HG03432 (cell line): Measurements from ENCODE around the gene CENPV.
"Not testable (repeated sequence)": the region's sequence is repeated elsewhere in the genome, so short reads cannot be mapped to it uniquely, and the experiment has no call there.

Experiments used
- ATAC-seq: cut with Tn5 transposase; IDR thresholded peaks from one replicate; pipeline ENCODE4 v1.9.1; 2021; ENCODE audit warnings: mild to moderate bottlenecking, moderate library complexity; ENCODE audit not compliant: unreplicated experiment

Gene CENPV

DNA sequence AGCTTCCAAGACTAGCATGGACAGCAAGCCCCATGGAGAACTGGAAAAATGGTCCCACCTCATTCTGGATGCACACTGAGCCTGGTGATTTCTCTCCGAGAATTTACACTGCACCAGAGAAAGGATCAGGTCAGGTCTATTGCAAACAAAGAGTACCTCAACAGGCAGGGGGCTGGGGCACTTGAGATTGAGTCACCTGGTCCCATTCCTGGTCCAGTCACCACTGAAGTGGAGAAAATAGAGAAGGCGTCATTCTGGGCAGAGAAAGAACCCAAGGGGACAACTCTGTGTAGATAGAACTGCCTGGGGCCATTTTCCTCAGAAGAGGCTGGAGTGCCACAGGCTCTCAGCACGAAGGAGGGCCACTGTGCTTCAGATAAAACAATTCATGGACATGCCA lies 38.4 kb downstream of the CENPV start:
- no peak for ATAC-seq

DNA sequence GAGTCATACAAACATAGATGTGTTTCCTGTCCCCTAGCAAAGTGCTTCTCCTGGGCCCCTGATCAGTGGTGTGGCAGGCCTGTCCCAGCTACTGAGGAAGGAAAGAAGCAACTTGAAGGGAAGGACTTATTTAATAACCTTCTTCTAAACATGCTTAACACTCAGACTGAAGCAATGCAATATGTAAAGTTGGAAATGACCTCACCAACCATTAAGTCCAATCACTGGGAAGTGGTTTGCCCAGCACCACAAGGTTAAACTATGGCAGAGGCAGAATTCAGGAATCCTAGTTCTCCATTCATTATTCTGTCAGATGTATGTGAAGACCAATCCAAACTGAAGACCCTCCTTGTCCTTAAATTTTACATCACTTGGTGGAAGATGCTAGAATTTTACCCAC lies 39.1 kb downstream of the CENPV start:
- no peak for ATAC-seq

DNA sequence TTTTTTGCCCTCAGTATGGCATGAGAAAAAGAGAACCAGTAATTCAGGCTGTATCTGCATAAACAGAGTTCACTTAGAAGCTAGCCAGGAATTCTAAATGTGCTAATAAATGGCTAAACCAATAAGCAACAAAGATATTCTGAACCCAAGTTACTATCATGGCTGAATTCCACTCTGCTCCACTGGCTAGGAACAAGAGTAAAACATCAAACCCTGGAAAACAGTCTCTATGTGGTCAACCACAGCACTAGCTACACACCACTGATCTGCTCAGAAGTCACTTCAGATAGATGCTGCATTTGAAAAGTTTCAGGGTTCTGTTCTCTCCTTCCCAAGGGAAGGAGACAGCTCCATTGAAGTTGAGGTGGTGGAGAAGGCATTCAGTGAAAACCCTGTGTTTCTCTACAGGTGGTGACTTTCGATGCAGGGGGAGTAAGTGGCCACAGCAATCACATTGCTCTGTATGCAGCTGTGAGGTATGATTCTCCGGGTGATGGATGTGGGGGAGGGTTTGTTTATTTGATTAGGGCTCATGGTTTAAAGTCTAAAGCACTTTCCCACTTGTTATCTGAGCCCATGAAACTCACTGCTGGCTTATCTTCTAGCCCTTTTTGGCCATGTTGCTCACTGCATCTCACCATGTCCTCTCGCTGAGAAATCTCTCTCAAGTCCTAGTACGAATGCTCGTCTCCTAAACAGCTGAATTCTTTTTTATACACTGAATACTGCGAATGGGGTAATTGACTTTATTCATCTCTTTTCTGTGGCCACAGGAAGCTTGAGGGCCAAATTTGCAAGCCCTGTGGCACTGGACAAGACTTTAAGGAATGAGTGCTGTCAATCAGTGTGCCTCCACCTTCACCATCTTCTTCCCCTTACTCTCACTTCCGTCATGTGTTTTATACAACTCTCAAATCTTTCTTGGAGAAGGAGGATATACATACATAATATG lies 39.9 kb downstream of the CENPV start:
- no peak for ATAC-seq

DNA sequence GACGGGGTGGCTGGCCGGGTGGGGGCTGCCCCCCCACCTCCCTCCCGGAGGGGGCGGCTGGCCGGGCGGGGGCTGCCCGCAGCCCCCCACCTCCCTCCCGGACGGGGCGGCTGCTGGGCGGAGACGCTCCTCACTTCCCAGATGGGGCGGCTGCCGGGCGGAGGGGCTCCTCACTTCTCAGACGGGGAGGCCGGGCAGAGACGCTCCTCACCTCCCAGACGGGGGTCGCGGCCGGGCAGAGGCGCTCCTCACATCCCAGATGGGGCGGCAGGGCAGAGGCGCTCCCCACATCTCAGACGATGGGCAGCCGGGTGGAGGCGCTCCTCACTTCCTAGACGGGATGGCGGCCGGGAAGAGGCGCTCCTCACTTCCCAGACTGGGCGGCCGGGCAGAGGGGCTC lies 41.2 kb downstream of the CENPV start:
- ATAC-seq, result not testable (repeated sequence)

DNA sequence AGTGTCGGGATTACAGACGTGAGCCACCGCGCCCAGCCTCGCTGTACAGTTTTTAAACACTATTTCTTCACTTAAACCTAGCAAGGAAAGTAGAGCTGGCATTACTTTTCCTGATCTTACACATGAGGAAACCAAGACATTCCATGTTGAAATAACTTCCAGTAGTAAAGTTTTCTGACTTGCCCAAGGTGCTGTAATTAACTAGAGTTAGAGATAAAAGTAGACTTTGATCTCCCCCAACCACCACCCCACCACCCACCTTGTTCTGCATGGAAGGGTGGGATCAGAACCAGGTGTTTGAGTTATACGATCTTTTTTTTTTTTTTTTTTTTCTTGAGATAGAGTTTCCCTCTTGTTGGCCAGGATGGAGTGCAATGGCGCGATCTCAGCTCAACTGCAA lies 47.1 kb downstream of the CENPV start:
- no peak for ATAC-seq

DNA sequence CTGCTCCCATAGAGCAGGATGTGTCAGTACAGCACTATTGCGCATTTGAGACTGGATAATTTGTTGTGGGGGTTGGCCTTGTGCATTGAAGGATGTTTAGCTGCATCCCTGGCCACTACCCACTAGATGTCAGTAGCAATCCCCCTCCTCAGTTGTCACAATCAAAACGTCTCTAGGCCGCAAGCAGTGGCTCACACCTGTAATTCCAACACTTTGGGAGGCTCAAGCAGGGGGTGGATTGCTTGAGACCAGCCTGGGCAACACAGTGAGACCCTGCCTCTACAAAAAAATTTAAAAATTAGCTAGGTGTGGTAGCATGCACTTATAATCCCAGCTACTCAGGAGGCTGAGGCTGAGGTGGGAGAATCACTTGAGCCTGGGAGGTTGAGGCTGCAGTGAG lies 48.4 kb downstream of the CENPV start:
- no peak for ATAC-seq

DNA sequence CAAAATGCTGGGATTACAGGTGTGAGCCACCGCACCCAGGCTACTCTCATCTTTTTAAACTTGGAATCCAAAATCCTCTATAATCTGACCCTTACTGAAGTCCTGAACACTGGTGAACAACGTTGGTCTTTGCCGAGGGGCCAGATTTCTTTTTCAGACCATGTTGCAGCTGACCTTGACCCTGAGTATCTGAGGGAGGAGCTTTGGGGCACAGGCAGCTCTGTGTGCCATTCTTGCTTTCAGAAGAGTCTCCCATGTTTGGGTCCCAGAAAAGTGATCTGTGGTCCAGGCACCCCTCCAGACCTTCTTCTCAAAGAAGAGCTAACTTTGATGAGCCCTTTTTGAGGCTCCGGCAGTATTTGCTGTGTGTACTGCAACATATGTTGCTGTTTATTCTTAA lies 50.4 kb downstream of the CENPV start:
- no peak for ATAC-seq

DNA sequence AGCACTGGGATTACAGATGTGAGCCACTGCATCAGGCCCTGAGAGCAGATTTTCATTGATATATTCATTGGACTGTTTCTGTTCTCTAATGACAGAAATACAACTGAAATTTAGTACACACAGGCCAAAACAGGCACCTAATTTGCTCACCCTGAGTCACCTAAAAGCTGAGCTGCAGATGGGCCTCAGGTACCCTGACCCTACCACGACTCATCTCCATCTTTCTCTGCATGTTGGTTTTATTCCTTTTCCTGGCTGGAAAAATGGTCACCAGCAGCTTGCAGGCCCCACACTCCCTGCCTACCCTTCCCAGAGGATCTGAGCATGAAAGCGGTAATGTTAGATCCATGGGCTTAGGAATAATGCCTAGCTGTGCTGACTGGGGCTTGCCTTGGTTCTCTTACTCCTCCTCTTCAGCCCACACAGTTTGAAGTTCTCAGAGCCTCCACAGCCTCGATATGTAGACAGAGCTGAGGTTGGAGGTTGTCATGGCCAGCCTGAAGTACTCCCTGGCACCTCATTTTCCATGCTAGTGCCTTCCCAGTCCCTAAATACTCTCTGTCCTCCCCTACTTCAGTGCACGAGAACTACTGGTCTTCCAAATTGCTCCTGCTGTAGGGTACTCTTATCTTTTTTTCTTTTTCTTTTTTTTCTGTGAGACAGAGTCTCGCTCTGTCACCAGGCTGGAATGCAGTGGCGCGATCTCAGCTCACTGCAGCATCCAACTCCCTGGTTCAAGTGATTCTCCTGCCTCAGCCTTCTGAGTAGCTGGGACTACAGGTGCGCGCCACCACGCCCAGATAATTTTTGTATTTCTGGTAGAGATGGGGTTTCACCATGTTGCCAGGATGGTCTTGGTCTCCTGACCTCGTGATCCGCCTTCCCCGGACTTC lies 51.1 kb downstream of the CENPV start:
- no peak for ATAC-seq

DNA sequence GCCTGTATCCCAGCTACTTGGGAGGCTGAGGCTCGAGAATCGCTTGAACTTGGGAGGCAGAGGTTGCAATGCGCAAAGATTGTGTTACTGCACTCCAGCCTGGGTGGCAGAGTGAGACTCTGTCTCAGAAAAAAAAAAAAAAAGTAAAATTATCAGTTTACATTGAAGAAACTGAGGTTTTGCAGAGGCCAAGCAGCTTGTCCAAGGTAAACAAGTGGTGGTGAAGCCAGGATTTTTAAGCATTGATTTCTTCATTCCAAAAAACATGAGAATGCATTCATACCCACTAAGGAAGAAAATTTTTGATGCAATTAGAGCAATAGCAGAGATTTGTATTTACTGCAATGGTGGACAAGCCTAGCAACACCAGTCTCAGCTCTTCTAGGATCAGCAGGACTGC lies 52.7 kb downstream of the CENPV start:
- no peak for ATAC-seq

DNA sequence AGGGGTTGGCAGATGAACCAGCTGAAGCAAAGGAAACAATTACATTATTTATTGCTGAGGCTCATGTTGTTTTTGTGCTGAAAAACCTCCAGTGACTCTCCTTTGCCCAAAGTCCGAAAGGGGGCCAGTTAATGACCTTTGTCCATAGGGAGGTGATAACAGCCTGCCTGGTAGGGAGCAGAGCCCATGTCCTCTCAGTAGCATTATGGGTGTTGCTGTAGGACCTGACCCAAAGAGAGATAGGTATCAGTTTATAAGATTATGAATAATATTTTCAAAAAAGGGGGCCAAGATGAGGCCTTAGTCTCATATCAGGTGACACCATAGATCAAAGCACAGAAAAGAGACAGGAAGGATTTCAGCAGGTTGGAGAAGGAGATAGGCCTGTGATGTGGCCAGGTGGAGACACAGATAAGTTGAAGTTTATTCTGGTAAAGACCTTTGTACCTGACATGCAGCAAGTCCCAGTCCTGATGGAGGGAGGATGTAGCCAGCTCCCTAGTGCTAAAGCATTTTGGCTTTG lies 55.1 kb downstream of the CENPV start:
- no peak for ATAC-seq

DNA sequence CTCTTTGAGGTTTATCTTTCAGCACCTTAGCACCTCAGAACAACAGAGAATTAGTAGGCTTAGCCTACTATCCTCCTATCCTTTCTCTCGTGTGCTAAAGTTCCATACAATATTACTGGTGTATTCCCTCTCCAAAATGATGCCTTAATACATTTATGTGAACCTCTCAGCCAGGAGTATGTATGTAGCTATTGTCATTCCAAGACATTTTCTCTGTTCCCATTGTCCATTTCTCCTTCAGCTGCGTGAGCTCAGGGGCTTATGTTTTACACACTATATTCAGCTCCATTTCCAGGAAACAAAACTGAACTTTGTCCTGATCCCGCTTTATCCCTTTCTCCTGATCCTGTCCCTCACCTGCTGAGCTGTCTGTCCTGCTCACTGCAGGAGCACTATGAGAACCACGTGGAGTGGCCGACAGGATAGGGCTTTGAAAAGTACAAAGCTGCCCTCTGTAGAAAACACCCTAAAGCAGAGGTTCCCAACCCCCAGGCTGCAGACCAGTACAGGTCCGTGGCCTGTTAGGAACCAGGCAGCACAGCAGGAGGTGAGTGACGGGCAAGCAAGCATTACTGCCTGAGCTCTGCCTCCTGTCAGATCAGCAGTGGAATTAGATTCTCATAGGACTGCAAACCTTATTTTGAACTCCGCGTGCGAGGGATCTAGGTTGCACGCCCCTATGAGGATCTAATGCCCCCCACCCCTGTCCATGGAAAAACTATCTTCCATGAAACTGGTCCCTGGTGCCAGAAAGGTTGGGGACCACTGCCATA lies 55.7 kb downstream of the CENPV start:
- no peak for ATAC-seq

DNA sequence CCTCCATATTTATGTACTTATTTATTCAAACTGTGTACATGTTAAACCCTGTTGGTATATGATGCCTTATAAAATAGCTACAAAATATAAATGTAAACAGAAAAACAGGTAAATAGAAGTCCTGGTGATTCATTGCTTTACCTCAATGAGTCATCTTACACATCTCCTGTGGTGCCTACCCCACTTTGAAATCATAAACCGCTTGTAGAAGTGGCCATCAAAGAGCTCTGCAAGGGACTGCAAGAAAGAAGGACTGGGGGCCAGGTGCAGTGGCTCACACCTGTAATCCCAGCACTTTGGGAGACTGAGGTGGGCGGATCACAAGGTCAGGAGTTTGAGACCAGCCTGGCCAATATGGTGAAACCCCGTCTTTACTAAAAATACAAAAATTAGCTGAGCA lies 57.2 kb downstream of the CENPV start:
- not testable (repeated sequence) for ATAC-seq

DNA sequence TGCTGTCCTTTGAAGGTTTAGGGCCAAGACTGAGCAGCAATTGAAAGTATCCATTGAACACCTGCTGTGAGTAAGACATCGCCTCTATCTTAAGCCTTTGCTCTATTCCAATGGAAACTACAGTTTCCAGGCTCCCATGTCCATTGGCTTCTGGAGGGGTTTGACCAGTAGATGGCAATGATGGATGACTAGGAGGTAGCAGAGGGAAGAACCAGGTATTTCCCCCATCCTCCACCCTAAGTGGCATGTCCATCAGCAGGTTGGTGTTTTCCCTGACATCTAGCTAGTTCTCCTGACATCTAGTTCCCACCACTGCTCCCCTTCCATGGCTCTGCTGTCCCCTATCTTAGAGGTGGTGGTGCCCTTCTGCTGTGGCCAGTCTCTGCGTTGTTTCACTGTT lies 58.7 kb downstream of the CENPV start:
- no peak for ATAC-seq

DNA sequence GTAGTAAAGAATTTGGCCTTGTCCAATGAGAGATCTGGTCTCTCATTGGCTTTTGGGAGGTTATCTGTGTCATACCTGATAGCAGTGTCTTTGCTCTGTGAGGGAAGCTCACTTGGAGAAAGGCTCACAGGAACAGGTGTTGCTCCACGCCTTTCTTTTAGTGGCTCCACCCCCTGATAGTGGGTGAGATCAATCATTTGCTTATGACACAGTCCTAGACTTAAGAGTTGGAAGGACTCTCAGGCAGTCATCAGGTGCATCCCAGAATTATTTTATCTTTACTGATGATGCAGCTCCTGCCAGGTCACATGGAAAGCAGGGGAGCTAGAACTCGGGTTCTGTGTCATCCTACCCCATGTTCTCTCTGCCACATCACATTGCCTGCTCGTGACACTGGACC lies 59.3 kb downstream of the CENPV start:
- ATAC-seq, result no peak
